Body of pancreas (tissue), 4 donors: Measurements from ENCODE around the gene HSH2D.

Source experiments
- CTCF ChIP-seq, 7 experiments: fragments of 450-650 bp in 4 of 7; fragments of 200-600 bp in 3 of 7; sonication (generic) in 3 of 7; IDR thresholded peaks; one replicate each; pipeline ENCODE4 v1.5.1; 2016 to 2019; ENCODE audit warnings: antibody characterized with exemption in 7 of 7
- POLR2A ChIP-seq, 3 donors: fragments of 450-650 bp; IDR thresholded peaks; one replicate each; pipeline ENCODE4 v1.6.1; 2016; ENCODE audit warnings: antibody characterized with exemption in 3 of 3, mild to moderate bottlenecking in 2 of 3

- TF ChIP-seq CTCF (IDR thresholded peaks at IDR 0.05), result no peak
- no peak for TF ChIP-seq POLR2A (IDR thresholded peaks at IDR 0.05)
Measured at GRCh38 chr19:16095071-16095571, 48.4 kb upstream of the HSH2D start.
